ENCODE measurements around the gene LRRC71. TPM values are rescaled to one million over a fixed set of nuclear protein-coding genes. Genes with fewer than 3 reads are reported as not detected.

The LRRC71 gene
- total and polyA plus RNA-seq, 8 donors, result 0.30 to 0.59 TPM; not detected in 6

DNA sequence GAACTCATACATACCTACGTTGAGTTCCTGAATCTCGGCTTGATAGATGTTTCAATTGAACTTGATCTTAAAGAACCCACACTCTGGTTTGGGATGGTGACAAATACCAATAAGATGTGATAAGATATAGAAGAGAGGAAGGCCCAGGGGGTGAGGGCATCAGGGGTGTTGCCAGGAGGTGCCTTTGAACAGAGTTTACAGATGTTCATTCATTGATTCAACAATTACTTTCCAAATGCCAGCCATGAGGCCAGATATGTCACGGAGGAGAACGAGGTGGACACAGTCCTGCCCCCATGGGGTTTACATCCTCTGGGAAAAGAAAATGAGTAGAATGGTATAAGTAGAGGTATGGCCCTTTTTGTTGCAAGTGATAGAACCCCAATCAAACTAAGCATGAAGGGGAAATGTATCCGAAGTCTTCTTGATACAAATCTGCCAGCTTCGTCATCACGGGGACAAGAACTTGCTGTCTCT lies 659 bp downstream of the LRRC71 start:
- FAIRE-seq (no peak), DNase-seq (peak in 1 of 6 donors; percentile 2), ATAC-seq (no peak)
- intact Hi-C loops (cut with DNase I), result no loop called here
- peaks cover 0 to 13% (median 0%) of the 10 kb centered on the region in 3 donors for H3K4me1 ChIP-seq
- no peak overlapping the region for H3K27ac ChIP-seq
- no peaks in the 10 kb centered on the region for H3K36me3 ChIP-seq
- TF ChIP-seq, protein P1, sequence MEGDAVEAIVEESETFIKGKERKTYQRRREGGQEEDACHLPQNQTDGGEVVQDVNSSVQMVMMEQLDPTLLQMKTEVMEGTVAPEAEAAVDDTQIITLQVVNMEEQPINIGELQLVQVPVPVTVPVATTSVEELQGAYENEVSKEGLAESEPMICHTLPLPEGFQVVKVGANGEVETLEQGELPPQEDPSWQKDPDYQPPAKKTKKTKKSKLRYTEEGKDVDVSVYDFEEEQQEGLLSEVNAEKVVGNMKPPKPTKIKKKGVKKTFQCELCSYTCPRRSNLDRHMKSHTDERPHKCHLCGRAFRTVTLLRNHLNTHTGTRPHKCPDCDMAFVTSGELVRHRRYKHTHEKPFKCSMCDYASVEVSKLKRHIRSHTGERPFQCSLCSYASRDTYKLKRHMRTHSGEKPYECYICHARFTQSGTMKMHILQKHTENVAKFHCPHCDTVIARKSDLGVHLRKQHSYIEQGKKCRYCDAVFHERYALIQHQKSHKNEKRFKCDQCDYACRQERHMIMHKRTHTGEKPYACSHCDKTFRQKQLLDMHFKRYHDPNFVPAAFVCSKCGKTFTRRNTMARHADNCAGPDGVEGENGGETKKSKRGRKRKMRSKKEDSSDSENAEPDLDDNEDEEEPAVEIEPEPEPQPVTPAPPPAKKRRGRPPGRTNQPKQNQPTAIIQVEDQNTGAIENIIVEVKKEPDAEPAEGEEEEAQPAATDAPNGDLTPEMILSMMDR (IDR thresholded peaks at IDR 0.05), result no peak
- peaks cover 0 to 8% (median 3%) of the 10 kb centered on the region in 4 donors for H3K27me3 ChIP-seq
- H3K4me3 ChIP-seq, result no peak overlapping the region
- whole genome bisulfite sequencing, 2 donors, result 63 to 68% methylated on average over 7 of the region's 7 CpGs
- no peaks in the 10 kb centered on the region for H3K9me3 ChIP-seq

DNA sequence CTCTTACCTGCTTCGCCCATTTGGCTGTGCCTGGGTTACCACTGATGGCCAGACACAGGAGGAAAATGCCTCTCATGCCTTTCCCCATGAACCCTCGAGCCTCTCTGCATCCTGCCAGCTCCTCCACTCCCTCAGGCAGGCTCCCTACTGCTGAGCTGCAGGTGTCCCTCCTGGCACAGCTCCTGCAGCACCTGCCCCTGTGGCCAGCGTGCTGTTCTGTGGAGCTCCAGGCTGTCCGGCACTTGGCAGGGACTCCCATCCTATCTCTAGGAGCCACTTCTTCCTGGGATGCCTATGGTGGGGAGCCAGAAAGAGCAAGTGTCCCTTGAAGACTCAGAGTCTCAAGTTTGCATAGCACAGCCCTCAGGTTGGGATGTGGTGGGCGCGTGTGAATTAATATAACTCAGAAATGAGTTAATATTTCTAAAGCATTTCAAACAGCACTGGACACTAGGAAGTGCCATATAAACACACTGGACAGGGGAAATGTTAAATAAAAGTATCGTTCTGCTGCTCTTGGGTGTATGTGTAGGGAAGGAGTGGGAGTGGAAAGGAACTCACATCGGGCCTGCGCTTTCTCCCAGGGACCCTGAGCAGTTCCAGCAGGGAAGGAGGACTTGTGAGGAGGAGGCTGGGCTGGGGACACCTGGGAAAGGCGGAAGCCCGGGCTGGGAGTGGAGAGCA lies 2.7 kb downstream of the LRRC71 start:
- Histone ChIP-seq H3K9me3 (no peaks in the 10 kb centered on the region), H3K4me1 (peaks cover 0 to 13% (median 0%) of the 10 kb centered on the region in 3 donors), H3K27me3 (peaks cover 0 to 8% (median 3%) of the 10 kb centered on the region in 4 donors), H3K36me3 (no peaks in the 10 kb centered on the region), H3K27ac (no peak overlapping the region), H3K4me3 (no peak overlapping the region)
- DNase-seq, result peak in 1 of 6 donors; percentile 55
- WGBS, 2 donors, result 15 to 17% methylated on average over 11 of the region's 11 CpGs
- no peak for ATAC-seq
- TF ChIP-seq, protein P1 (IDR thresholded peaks at IDR 0.05), result no peak
- intact Hi-C loops (cut with DNase I), result no loop called here
- no peak for FAIRE-seq

DNA sequence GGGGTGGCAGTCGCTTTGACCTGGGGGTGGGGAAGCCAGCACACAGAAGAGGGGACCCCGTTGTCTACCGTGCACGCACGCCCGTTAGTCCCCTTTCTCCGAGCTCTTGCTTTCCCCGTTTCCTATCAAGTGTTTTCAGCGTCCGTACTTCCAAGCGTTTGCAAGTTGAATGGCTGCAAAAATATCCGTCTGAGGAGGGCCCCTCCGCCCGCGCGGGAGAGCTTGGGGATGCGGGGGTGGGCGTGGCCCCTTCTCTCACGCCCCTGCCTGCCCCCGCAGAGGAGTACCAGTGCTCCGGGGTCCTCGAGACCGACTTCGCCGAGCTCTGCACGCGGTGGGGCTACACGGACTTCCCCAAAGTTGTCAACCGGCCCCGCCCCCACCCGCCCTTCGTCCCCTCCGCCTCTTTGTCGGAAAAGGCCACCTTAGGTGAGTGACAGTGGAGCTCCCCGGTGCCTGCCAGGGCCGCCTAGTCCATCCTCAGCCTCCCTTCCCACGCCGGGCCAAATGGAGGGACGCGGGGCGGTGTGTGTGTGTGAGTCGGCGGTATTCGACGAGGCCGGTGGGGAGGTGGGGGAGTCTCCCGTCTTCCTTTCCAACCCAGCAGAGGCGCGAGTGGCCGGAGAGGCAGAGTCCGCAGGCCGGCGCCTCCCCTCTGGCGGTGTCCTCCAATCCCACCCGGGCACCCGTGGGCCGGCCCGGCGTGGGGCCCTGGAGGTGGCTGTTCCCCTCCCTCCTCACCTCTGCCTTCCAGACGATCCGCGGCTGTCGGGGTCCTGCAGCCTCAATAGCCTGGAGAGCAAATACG lies 3.4 kb downstream of the LRRC71 start:
- WGBS, 2 donors, result 4% methylated on average over 53 to 64 of the region's 64 CpGs
- no peak for ATAC-seq

DNA sequence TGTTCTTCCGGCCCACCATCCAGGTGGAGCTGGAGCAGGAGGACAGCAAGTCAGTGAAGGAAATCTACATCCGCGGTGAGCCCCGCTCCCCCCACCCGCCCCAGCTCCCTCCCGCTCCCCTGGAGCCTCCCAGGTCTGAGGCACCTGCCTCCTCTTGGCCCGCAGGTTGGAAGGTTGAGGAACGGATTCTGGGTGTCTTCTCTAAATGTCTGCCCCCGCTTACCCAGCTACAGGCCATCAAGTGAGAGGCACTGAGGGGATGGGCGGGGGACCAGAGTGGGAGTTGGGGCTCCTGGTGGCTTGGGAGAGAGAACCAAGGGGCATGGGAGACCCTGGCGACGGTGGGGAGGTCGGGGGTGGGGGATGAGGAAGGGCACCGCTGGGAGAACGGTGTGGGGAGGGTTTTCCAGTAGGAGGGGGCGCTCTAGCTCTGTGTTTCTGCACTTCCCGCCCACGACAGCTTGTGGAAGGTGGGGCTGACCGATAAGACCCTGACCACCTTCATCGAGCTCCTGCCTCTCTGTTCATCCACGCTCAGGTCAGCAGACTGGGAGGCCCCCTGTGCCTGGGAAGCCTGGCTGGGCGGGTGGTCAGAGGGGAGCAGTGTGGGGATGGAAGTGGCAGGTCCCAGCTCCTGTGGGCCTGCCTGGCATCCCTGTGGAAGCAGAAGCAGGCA lies 4.2 kb downstream of the LRRC71 start:
- no peak for FAIRE-seq
- Histone ChIP-seq H3K4me3 (peak overlapping the region in 1 of 4 donors; percentile 30), H3K27me3 (peaks cover 0 to 11% (median 3%) of the 10 kb centered on the region in 4 donors), H3K9me3 (no peaks in the 10 kb centered on the region), H3K27ac (no peak overlapping the region), H3K4me1 (peaks cover 0 to 13% (median 0%) of the 10 kb centered on the region in 3 donors), H3K36me3 (no peaks in the 10 kb centered on the region)
- peak in 1 of 6 donors; percentile 34 for DNase-seq
- WGBS, 2 donors, result 36 to 39% methylated on average over 18 to 22 of the region's 22 CpGs
- intact Hi-C loops (cut with DNase I), result no loop called here
- TF ChIP-seq, protein P1 (IDR thresholded peaks at IDR 0.05), result no peak
- no peak for ATAC-seq

More for the DNA sequence above, 3.4 kb downstream of the LRRC71 start:
- peak overlapping the region in 2 of 4 donors; percentile 17 to 30 for H3K4me3 ChIP-seq
- no peaks in the 10 kb centered on the region for H3K9me3 ChIP-seq
- no peak overlapping the region for H3K27ac ChIP-seq
- peaks cover 0 to 13% (median 0%) of the 10 kb centered on the region in 3 donors for H3K4me1 ChIP-seq
- no peaks in the 10 kb centered on the region for H3K36me3 ChIP-seq
- TF ChIP-seq, protein P1 (IDR thresholded peaks at IDR 0.05), result no peak
- intact Hi-C loops (cut with DNase I), result no loop called here
- DNase-seq (peak in 1 of 6 donors; percentile 77), FAIRE-seq (no peak)
- H3K27me3 ChIP-seq, result peaks cover 0 to 8% (median 3%) of the 10 kb centered on the region in 4 donors

Data from pancreas (tissue), 10 donors.